A549 (cell line): ENCODE data around the gene ADARB1. TPM values are rescaled to one million over a fixed set of nuclear protein-coding genes. Genes with fewer than 3 reads are reported as not detected.

Experiments
- ATAC-seq, 2 experiments: fragments of 200-7000 bp in 1 of 2; fragments of >200 bp in 1 of 2; cut with Nextera tagmentation in 1 of 2; cut with Tn5 transposase in 1 of 2; 3 replicates each; pipeline versions ENCODE4 v1.8.0 to v1.9.1; 2018 to 2020; ENCODE audit warnings: mild to moderate bottlenecking in 1 of 2, moderate library complexity in 1 of 2
- CTCF ChIA-PET: fragments of 300-600 bp; sonication (Branson Sonifier 250); formaldehyde crosslinking; extraction: SDS; loops from one replicate; lab custom pipeline; 2021; ENCODE audit warnings: antibody characterized with exemption, inconsistent platforms; lab: Yijun Ruan, JAX
- POLR2A ChIA-PET: fragments of 350-600 bp; formaldehyde crosslinking; extraction: SDS; loops from one replicate; lab custom pipeline; 2021; ENCODE audit warnings: antibody characterized with exemption, inconsistent platforms; lab: Yijun Ruan, JAX
- DNase-seq, 2 experiments: peaks; one replicate each; pipeline versions ENCODE4 v3.0.0 to v3.0.0-alpha.2; 2011 to 2016; ENCODE audit warnings: low read depth in 1 of 2, low spot score in 1 of 2
- FAIRE-seq: peaks from 2 replicates; lab custom pipeline; 2011; peaks lifted over from hg19 to GRCh38; lab: Jason Lieb, UNC
- H3K27ac ChIP-seq, 2 experiments: fragments of >200 bp; sonication (Bioruptor Twin); formaldehyde crosslinking; 3 replicates each; pipeline ENCODE4 v1.5.1; 2016 to 2017
- H3K4me1 ChIP-seq: fragments of >200 bp; sonication (Bioruptor Twin); formaldehyde crosslinking; 3 replicates; pipeline ENCODE4 v1.6.1; 2016
- H3K4me2 ChIP-seq: fragments of >200 bp; sonication (Bioruptor Twin); formaldehyde crosslinking; 3 replicates; pipeline ENCODE4 v1.6.1; 2016
- H3K4me3 ChIP-seq: fragments of >200 bp; sonication (Bioruptor Twin); formaldehyde crosslinking; 3 replicates; pipeline ENCODE4 v1.5.1; 2016
- H3K9me3 ChIP-seq: fragments of >200 bp; sonication (Bioruptor Twin); formaldehyde crosslinking; 3 replicates; pipeline ENCODE4 v1.6.1; 2016
- BHLHE40 ChIP-seq: IDR thresholded peaks from 2 replicates; pipeline ENCODE4 v1.6.1; 2012; ENCODE audit warnings: low read depth, low read length, inconsistent platforms
- CHD2 ChIP-seq: fragments of 150-350 bp; IDR thresholded peaks from 2 replicates; pipeline ENCODE4 v1.6.1; 2014; ENCODE audit warnings: low read length; ENCODE audit not compliant: partially characterized antibody
- EHMT2 ChIP-seq: fragments of 200-600 bp; sonication (generic); IDR thresholded peaks from 2 replicates; pipeline ENCODE4 v1.6.1; 2016; ENCODE audit warnings: antibody characterized with exemption, low read depth, mild to moderate bottlenecking, moderate library complexity
- EP300 ChIP-seq, 2 experiments: fragments of >200 bp; sonication (Bioruptor Twin); formaldehyde crosslinking; IDR thresholded peaks; 2 replicates in 1 of 2; 3 replicates in 1 of 2; pipeline ENCODE4 v1.6.1; 2016 to 2017
- ESRRA ChIP-seq: fragments of 150-350 bp; IDR thresholded peaks from 2 replicates; pipeline ENCODE4 v1.6.1; 2014; ENCODE audit warnings: mild to moderate bottlenecking, low read length, borderline replicate concordance
- FOSB ChIP-seq: fragments of 250-450 bp; sonication (Bioruptor Pico); IDR thresholded peaks from 2 replicates; pipeline ENCODE4 v1.5.0; 2020; ENCODE audit warnings: mild to moderate bottlenecking, moderate library complexity
- HOXA7 ChIP-seq: fragments of 250-450 bp; sonication (Bioruptor Pico); IDR thresholded peaks from 2 replicates; pipeline ENCODE4 v1.5.0; 2020; ENCODE audit warnings: mild to moderate bottlenecking, moderate library complexity
- HOXB5 ChIP-seq: fragments of 250-450 bp; sonication (Bioruptor Pico); IDR thresholded peaks from 2 replicates; pipeline ENCODE4 v1.5.0; 2020; ENCODE audit warnings: mild to moderate bottlenecking, moderate library complexity
- JUNB ChIP-seq: fragments of >200 bp; sonication (Bioruptor Twin); formaldehyde crosslinking; IDR thresholded peaks from 2 replicates; pipeline ENCODE4 v1.6.1; 2016
- KDM5A ChIP-seq: fragments of 200-600 bp; sonication (generic); IDR thresholded peaks from 2 replicates; pipeline ENCODE4 v1.6.1; 2016; ENCODE audit warnings: antibody characterized with exemption, mild to moderate bottlenecking
- NFE2L2 ChIP-seq: fragments of 150-350 bp; conservative IDR thresholded peaks from 2 replicates; pipeline ENCODE4 v1.6.1; 2014; ENCODE audit warnings: low read length
- POLR2A ChIP-seq: IDR thresholded peaks from 2 replicates; pipeline ENCODE4 v1.6.1; 2012; ENCODE audit warnings: mild to moderate bottlenecking, low read length
- RARB ChIP-seq: fragments of 250-450 bp; sonication (Bioruptor Pico); IDR thresholded peaks from 2 replicates; pipeline ENCODE4 v1.8.0; 2021; ENCODE audit warnings: mild to moderate bottlenecking, moderate library complexity
- RCOR1 ChIP-seq: fragments of 150-350 bp; IDR thresholded peaks from 2 replicates; pipeline ENCODE4 v1.6.1; 2014; ENCODE audit warnings: antibody characterized with exemption, low read length, low read depth
- RNF2 ChIP-seq: fragments of 200-600 bp; sonication (generic); IDR thresholded peaks from 2 replicates; pipeline ENCODE4 v1.6.1; 2016; ENCODE audit warnings: low read depth, mild to moderate bottlenecking, antibody characterized with exemption, moderate library complexity, borderline replicate concordance
- SMC3 ChIP-seq: fragments of >200 bp; sonication (Bioruptor Twin); formaldehyde crosslinking; IDR thresholded peaks from 3 replicates; pipeline ENCODE4 v1.6.1; 2018; ENCODE audit warnings: inconsistent platforms
- SREBF2 ChIP-seq: fragments of 450-650 bp; IDR thresholded peaks from 2 replicates; pipeline ENCODE4 v1.6.1; 2014; ENCODE audit warnings: mild to moderate bottlenecking, moderate library complexity
- TFCP2L1 ChIP-seq: fragments of 250-450 bp; sonication (Bioruptor Pico); IDR thresholded peaks from 2 replicates; pipeline ENCODE4 v1.5.0; 2021; ENCODE audit warnings: mild to moderate bottlenecking
- TP53 ChIP-seq: fragments of 250-450 bp; sonication (Bioruptor Pico); IDR thresholded peaks from 2 replicates; pipeline ENCODE4 v1.5.0; 2021; ENCODE audit warnings: mild to moderate bottlenecking, moderate library complexity
- WGBS: methylation state at CpG from one replicate; pipeline ENCODE4 v1.1.6; 2017; ENCODE audit errors: missing lambda C conversion rate; 5-methylcytosine and 5-hydroxymethylcytosine counted together
- polyA plus RNA-seq, 4 experiments: library from polyadenylated mRNA; depleted of rRNA in 3 of 4; stranded (reverse); fragments of >200 nt; fragmentation: RNase III in 1 of 4; extraction: RNeasy Plus Mini Kit Qiagen cat#74134 plus additional on column Dnase treatment in 1 of 4; gene quantifications; 2 replicates in 3 of 4; 3 replicates in 1 of 4; pipeline ENCODE4 v1.2.3, GENCODE V29; 2011 to 2017
- TF ChIP-seq, protein P1 (sequence below): fragments of >200 bp; sonication (Bioruptor Twin); formaldehyde crosslinking; IDR thresholded peaks from 3 replicates; pipeline ENCODE4 v1.5.1; 2016
- TF ChIP-seq, protein P2 (sequence below): IDR thresholded peaks from 2 replicates; pipeline ENCODE4 v1.6.1; 2012
- TF ChIP-seq, protein P3 (sequence below): IDR thresholded peaks from 2 replicates; pipeline ENCODE4 v1.6.1; 2012; ENCODE audit warnings: low read depth, borderline replicate concordance
- TF ChIP-seq, protein P4 (sequence below): fragments of 150-350 bp; IDR thresholded peaks from 2 replicates; pipeline ENCODE4 v1.6.1; 2014; ENCODE audit warnings: low read depth, mild to moderate bottlenecking, low read length
- TF ChIP-seq, protein P5 (sequence below): fragments of 250-450 bp; sonication (Bioruptor Pico); IDR thresholded peaks from 2 replicates; pipeline ENCODE4 v1.5.0; 2021; ENCODE audit warnings: mild to moderate bottlenecking, moderate library complexity, borderline replicate concordance
- TF ChIP-seq, protein P6 (sequence below): fragments of 250-450 bp; sonication (Bioruptor Pico); IDR thresholded peaks from 2 replicates; pipeline ENCODE4 v1.5.0; 2020; ENCODE audit warnings: low read depth, mild to moderate bottlenecking, moderate library complexity

ADARB1 gene
- polyA plus RNA-seq, 2 of the 4 experiments (the other 2 are of a cell fraction): 3.2 to 5.7 TPM

DNA sequence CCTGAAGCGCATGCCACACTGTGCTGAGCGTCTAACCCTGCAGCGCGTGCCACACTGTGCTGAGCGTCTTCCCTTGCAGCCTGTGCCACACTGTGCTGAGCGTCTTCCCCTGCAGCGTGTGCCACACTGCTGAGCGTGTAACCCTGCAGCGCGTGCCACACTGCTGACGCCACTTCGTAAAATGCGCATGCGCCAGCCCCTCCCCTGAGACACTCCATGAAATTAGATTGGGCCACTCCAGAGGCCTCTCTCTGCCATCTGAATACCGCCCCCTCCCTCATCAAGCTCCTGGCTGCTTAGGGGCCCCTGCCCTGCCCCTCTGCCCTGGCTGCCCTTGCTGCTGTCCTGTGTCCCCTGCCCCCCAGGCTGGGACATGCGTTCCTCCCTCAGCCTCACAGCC, 128.5 kb downstream of the ADARB1 start:
- no peak overlapping the region for H3K4me3 ChIP-seq
- FAIRE-seq (no peak), DNase-seq (no peak), ATAC-seq (no peak)
- TF ChIP-seq TFCP2L1 (no peak), RNF2 (no peak), SMC3 (no peak), ESRRA (no peak), BHLHE40 (no peak), POLR2A (no peak), HOXB5 (CRISPR knock-in tag) (no peak), RARB (CRISPR knock-in tag) (no peak), TP53 (CRISPR knock-in tag) (no peak), CHD2 (no peak), KDM5A (no peak), EP300 (IDR thresholded peaks at IDR 0.05) (no peak), RCOR1 (no peak), HOXA7 (no peak), NFE2L2 (no peak), FOSB (no peak)
- TF ChIP-seq, protein P1, sequence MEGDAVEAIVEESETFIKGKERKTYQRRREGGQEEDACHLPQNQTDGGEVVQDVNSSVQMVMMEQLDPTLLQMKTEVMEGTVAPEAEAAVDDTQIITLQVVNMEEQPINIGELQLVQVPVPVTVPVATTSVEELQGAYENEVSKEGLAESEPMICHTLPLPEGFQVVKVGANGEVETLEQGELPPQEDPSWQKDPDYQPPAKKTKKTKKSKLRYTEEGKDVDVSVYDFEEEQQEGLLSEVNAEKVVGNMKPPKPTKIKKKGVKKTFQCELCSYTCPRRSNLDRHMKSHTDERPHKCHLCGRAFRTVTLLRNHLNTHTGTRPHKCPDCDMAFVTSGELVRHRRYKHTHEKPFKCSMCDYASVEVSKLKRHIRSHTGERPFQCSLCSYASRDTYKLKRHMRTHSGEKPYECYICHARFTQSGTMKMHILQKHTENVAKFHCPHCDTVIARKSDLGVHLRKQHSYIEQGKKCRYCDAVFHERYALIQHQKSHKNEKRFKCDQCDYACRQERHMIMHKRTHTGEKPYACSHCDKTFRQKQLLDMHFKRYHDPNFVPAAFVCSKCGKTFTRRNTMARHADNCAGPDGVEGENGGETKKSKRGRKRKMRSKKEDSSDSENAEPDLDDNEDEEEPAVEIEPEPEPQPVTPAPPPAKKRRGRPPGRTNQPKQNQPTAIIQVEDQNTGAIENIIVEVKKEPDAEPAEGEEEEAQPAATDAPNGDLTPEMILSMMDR: no peak
- TF ChIP-seq, protein P2, sequence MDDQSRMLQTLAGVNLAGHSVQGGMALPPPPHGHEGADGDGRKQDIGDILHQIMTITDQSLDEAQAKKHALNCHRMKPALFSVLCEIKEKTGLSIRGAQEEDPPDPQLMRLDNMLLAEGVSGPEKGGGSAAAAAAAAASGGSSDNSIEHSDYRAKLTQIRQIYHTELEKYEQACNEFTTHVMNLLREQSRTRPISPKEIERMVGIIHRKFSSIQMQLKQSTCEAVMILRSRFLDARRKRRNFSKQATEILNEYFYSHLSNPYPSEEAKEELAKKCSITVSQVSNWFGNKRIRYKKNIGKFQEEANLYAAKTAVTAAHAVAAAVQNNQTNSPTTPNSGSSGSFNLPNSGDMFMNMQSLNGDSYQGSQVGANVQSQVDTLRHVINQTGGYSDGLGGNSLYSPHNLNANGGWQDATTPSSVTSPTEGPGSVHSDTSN: no peak
- TF ChIP-seq, protein P3, sequence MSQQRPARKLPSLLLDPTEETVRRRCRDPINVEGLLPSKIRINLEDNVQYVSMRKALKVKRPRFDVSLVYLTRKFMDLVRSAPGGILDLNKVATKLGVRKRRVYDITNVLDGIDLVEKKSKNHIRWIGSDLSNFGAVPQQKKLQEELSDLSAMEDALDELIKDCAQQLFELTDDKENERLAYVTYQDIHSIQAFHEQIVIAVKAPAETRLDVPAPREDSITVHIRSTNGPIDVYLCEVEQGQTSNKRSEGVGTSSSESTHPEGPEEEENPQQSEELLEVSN: no peak
- TF ChIP-seq, protein P4, sequence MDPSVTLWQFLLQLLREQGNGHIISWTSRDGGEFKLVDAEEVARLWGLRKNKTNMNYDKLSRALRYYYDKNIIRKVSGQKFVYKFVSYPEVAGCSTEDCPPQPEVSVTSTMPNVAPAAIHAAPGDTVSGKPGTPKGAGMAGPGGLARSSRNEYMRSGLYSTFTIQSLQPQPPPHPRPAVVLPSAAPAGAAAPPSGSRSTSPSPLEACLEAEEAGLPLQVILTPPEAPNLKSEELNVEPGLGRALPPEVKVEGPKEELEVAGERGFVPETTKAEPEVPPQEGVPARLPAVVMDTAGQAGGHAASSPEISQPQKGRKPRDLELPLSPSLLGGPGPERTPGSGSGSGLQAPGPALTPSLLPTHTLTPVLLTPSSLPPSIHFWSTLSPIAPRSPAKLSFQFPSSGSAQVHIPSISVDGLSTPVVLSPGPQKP: no peak
- H3K9me3 ChIP-seq: no peaks in the 10 kb centered on the region
- no peaks in the 10 kb centered on the region for H3K4me1 ChIP-seq
- ChIA-PET POLR2A (no interaction called here), CTCF (no interaction called here)
- H3K27ac ChIP-seq: no peak overlapping the region
- 87% methylated on average over 11 of the region's 16 CpGs for WGBS
- no peak overlapping the region for H3K4me2 ChIP-seq

DNA sequence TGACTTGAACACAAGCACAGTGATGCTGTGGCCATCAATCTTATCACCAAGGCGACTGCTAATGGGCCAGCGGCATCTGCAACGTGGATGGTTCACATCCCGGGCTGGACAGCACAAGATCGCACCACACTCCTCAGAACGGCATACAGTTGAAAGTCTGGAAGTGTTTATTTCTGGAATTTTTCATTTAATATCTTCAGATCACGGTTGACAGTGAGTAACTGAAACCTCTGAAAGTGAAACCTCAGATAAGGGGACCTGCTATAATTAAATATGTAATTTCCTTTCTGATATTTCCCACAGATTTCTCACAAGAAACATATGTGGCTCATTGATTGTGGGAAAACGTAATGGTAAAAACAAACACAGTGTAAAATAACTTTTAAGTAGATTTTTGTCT, 129.6 kb downstream of the ADARB1 start:
- ATAC-seq (no peak), FAIRE-seq (no peak), DNase-seq (no peak)
- Histone ChIP-seq H3K4me1 (no peaks in the 10 kb centered on the region), H3K4me3 (no peak overlapping the region), H3K9me3 (no peaks in the 10 kb centered on the region), H3K27ac (no peak overlapping the region), H3K4me2 (no peak overlapping the region)
- ChIA-PET POLR2A (no interaction called here), CTCF (no interaction called here)
- 62% methylated on average over 8 of the region's 8 CpGs for WGBS
- TF ChIP-seq, protein P5, sequence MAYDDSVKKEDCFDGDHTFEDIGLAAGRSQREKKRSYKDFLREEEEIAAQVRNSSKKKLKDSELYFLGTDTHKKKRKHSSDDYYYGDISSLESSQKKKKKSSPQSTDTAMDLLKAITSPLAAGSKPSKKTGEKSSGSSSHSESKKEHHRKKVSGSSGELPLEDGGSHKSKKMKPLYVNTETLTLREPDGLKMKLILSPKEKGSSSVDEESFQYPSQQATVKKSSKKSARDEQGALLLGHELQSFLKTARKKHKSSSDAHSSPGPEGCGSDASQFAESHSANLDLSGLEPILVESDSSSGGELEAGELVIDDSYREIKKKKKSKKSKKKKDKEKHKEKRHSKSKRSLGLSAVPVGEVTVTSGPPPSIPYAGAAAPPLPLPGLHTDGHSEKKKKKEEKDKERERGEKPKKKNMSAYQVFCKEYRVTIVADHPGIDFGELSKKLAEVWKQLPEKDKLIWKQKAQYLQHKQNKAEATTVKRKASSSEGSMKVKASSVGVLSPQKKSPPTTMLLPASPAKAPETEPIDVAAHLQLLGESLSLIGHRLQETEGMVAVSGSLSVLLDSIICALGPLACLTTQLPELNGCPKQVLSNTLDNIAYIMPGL: no peak
- TF ChIP-seq SREBF2 (no peak), EHMT2 (no peak), JUNB (no peak), KDM5A (no peak), EP300 (IDR thresholded peaks at IDR 0.05) (no peak)
- TF ChIP-seq, protein P6, sequence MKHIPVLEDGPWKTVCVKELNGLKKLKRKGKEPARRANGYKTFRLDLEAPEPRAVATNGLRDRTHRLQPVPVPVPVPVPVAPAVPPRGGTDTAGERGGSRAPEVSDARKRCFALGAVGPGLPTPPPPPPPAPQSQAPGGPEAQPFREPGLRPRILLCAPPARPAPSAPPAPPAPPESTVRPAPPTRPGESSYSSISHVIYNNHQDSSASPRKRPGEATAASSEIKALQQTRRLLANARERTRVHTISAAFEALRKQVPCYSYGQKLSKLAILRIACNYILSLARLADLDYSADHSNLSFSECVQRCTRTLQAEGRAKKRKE (CRISPR knock-in tag): no peak
